HCT116 (cell line): ENCODE results near the gene FGF10. TPM values are rescaled to one million over a fixed set of nuclear protein-coding genes. Genes with fewer than 3 reads are reported as not detected.

Experiments used
- ATAC-seq: fragments of 200-7000 bp; cut with Tn5 transposase; 2 replicates; pipeline ENCODE4 v1.9.1; 2020; ENCODE audit warnings: mild to moderate bottlenecking, moderate library complexity
- BruUV-seq: library from RNA; stranded (reverse); fragments of 400-500 nt; replicated peaks from 2 replicates; lab custom pipeline; 2021; lab: Mats Ljungman, UMichigan
- CTCF ChIA-PET: fragments of 300-600 bp; sonication (Branson Sonifier 250); formaldehyde crosslinking; loops from one replicate; lab custom pipeline; 2021; ENCODE audit warnings: antibody characterized with exemption; lab: Charles Lee
- POLR2A ChIA-PET: fragments of 300-600, 350-600 bp; sonication (Branson Sonifier 250); formaldehyde crosslinking; loops from one replicate; lab custom pipeline; 2021; ENCODE audit warnings: antibody characterized with exemption; lab: Charles Lee
- RAD21 ChIA-PET, 2 experiments: fragments of 300-600 bp; sonication (Branson Sonifier 250); formaldehyde crosslinking; loops; one replicate each; lab custom pipeline; 2023; ENCODE audit warnings: low total read pairs in 2 of 2; ENCODE audit not compliant: uncharacterized antibody in 2 of 2, unreplicated experiment in 2 of 2, low non-redundant PET in 1 of 2; lab: Charles Lee
- DNase-seq: peaks from one replicate; pipeline ENCODE4 v3.0.0-alpha.2; 2010; ENCODE audit warnings: low read depth, low spot score
- H2AFZ ChIP-seq: fragments of 200-600 bp; shearing (Covaris generic), sonication (generic); 2 replicates; pipeline ENCODE4 v1.6.1; 2017; ENCODE audit warnings: low read depth, mixed run types, mixed read lengths, antibody characterized with exemption, low read length; ENCODE audit not compliant: poor library complexity, severe bottlenecking
- H3K27ac ChIP-seq: 2 replicates; pipeline ENCODE4 v1.5.1; 2012; ENCODE audit warnings: low read depth, low read length
- H3K27me3 ChIP-seq: fragments of 200-600 bp; sonication (generic); 2 replicates; pipeline ENCODE4 v1.6.1; 2016; ENCODE audit warnings: mixed run types, low read length, mixed read lengths; ENCODE audit not compliant: insufficient read depth
- H3K36me3 ChIP-seq, 2 experiments: fragments of 200-500 bp in 1 of 2; fragments of 200-600 bp in 1 of 2; sonication (Bioruptor generic) in 1 of 2; sonication (generic) in 1 of 2; 2 replicates each; pipeline versions ENCODE4 v1.5.1 to v1.6.1; 2014 to 2016; ENCODE audit warnings: low read length in 2 of 2, inconsistent platforms in 1 of 2, mixed read lengths in 1 of 2, mixed run types in 1 of 2; ENCODE audit not compliant: insufficient read depth in 2 of 2, control insufficient read depth in 1 of 2
- H3K4me1 ChIP-seq, 2 experiments: fragments of 200-600 bp in 1 of 2; sonication (generic) in 1 of 2; 2 replicates each; pipeline versions ENCODE4 v1.5.1 to v1.6.1; 2012 to 2017; ENCODE audit warnings: low read length in 2 of 2, inconsistent platforms in 1 of 2, mild to moderate bottlenecking in 1 of 2, mixed read lengths in 1 of 2, mixed run types in 1 of 2, moderate library complexity in 1 of 2; ENCODE audit not compliant: insufficient read depth in 2 of 2, control insufficient read depth in 1 of 2
- H3K4me2 ChIP-seq: fragments of 200-600 bp; sonication (generic); 2 replicates; pipeline ENCODE4 v1.6.1; 2017; ENCODE audit warnings: mixed run types, low read length, mixed read lengths
- H3K4me3 ChIP-seq, 2 experiments: fragments of 200-600 bp in 1 of 2; sonication (generic) in 1 of 2; replicated peaks in 1 of 2; 2 replicates each; pipeline ENCODE4 v1.5.1; 2011 to 2016; ENCODE audit warnings: low read length in 2 of 2, control low read depth in 1 of 2, low read depth in 1 of 2, mild to moderate bottlenecking in 1 of 2, mixed read lengths in 1 of 2, mixed run types in 1 of 2
- H3K79me2 ChIP-seq: fragments of 200-600 bp; sonication (generic); 2 replicates; pipeline ENCODE4 v1.6.1; 2017; ENCODE audit warnings: mild to moderate bottlenecking, mixed run types, low read length, moderate library complexity, mixed read lengths; ENCODE audit not compliant: insufficient read depth
- H3K9ac ChIP-seq: fragments of 200-600 bp; sonication (generic); 2 replicates; pipeline ENCODE4 v1.6.1; 2016; ENCODE audit warnings: low read length, mixed read lengths
- H3K9me2 ChIP-seq: fragments of 200-600 bp; sonication (generic), shearing (Covaris generic); 2 replicates; pipeline ENCODE4 v1.6.1; 2017; ENCODE audit warnings: mixed run types, mild to moderate bottlenecking, moderate library complexity; ENCODE audit not compliant: insufficient read depth
- H3K9me3 ChIP-seq, 2 experiments: fragments of 200-500 bp in 1 of 2; fragments of 200-600 bp in 1 of 2; sonication (Bioruptor generic) in 1 of 2; sonication (generic) in 1 of 2; 2 replicates each; pipeline ENCODE4 v1.6.1; 2014 to 2017; ENCODE audit warnings: low read length in 2 of 2, mixed read lengths in 2 of 2, inconsistent platforms in 1 of 2, low read depth in 1 of 2, mild to moderate bottlenecking in 1 of 2, mixed run types in 1 of 2, moderate library complexity in 1 of 2; ENCODE audit not compliant: control insufficient read depth in 1 of 2, insufficient read depth in 1 of 2
- H4K20me1 ChIP-seq: fragments of 200-600 bp; sonication (generic), shearing (Covaris generic); 2 replicates; pipeline ENCODE4 v1.6.1; 2017; ENCODE audit warnings: mixed run types, mild to moderate bottlenecking, moderate library complexity; ENCODE audit not compliant: insufficient read depth
- EZH2 ChIP-seq: fragments of 200-600 bp; sonication (generic); IDR thresholded peaks from 2 replicates; pipeline ENCODE4 v1.6.1; 2017; ENCODE audit warnings: antibody characterized with exemption, mixed run types
- POLR2AphosphoS5 ChIP-seq: IDR thresholded peaks from 2 replicates; pipeline ENCODE4 v1.6.1; 2011; ENCODE audit warnings: mild to moderate bottlenecking, low read depth, low read length, moderate library complexity
- RAD21 ChIP-seq: IDR thresholded peaks from 2 replicates; pipeline ENCODE4 v1.6.1; 2012; ENCODE audit warnings: low read depth, mild to moderate bottlenecking
- REST ChIP-seq: IDR thresholded peaks from 2 replicates; pipeline ENCODE4 v1.6.1; 2012; ENCODE audit warnings: low read depth
- SIN3A ChIP-seq: IDR thresholded peaks from 2 replicates; pipeline ENCODE4 v1.6.1; 2012; ENCODE audit warnings: low read depth
- TCF7L2 ChIP-seq: IDR thresholded peaks from 2 replicates; pipeline ENCODE4 v1.7.0; 2011; ENCODE audit warnings: borderline replicate concordance, inconsistent platforms; ENCODE audit not compliant: insufficient read depth, insufficient read length; ENCODE audit errors: extremely low read depth
- ZFX ChIP-seq: fragments of 450-650 bp; IDR thresholded peaks from 2 replicates; pipeline ENCODE4 v1.6.1; 2017
- intact Hi-C: fragments of 100-400 bp; cut with micrococcal nuclease; formaldehyde crosslinking; loops from 2 replicates; pipeline ENCODE4 v1.10.0; 2022
- total RNA-seq: library from RNA; stranded (reverse); gene quantifications from one replicate; pipeline ENCODE4 v1.2.1, GENCODE V29; 2021; ENCODE audit not compliant: unreplicated experiment
- TF ChIP-seq, protein P1 (sequence below): IDR thresholded peaks from 2 replicates; pipeline ENCODE4 v1.6.1; 2012
- TF ChIP-seq, protein P2 (sequence below), 3 experiments: fragments of 200-600 bp in 1 of 3; sonication (generic) in 1 of 3; IDR thresholded peaks in 2 of 3; conservative IDR thresholded peaks in 1 of 3; 2 replicates each; pipeline ENCODE4 v1.5.1; 2012 to 2017; ENCODE audit warnings: low read depth in 2 of 3, low read length in 2 of 3, antibody characterized with exemption in 1 of 3, borderline replicate concordance in 1 of 3, control low read depth in 1 of 3, mild to moderate bottlenecking in 1 of 3, mixed read lengths in 1 of 3, mixed run types in 1 of 3, moderate library complexity in 1 of 3; ENCODE audit not compliant: insufficient read depth in 1 of 3

FGF10 gene
- total RNA-seq, 1 experiment from 2014 or later = not detected

- intact Hi-C loops = no loop called here
- Histone ChIP-seq H2AFZ (no peak overlapping the region), H3K4me2 (no peak overlapping the region), H3K79me2 (no peaks in the 10 kb centered on the region), H3K9me2 (no peaks in the 10 kb centered on the region), H3K9me3 (no peaks in the 10 kb centered on the region), H3K4me3 (no peak overlapping the region), H3K27me3 (no peaks in the 10 kb centered on the region), H3K27ac (no peak overlapping the region), H3K9ac (no peak overlapping the region), H3K4me1 (no peaks in the 10 kb centered on the region), H3K36me3 (no peaks in the 10 kb centered on the region), H4K20me1 (no peaks in the 10 kb centered on the region)
- ChIA-PET CTCF (interaction anchor here (1.1 kb wide), 1 partner anchor 13 kb away, joined by 4 read pairs; no protein-coding TSS in a partner anchor), POLR2A (no interaction called here), RAD21 (no interaction called here)
- DNase-seq (no peak), ATAC-seq (no peak)
- TF ChIP-seq ZFX (no peak), TCF7L2 (no peak), REST (no peak), POLR2AphosphoS5 (no peak), SIN3A (no peak), EZH2 (no peak), RAD21 (no peak)
- TF ChIP-seq, protein P1, sequence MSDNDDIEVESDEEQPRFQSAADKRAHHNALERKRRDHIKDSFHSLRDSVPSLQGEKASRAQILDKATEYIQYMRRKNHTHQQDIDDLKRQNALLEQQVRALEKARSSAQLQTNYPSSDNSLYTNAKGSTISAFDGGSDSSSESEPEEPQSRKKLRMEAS = no peak
- TF ChIP-seq, protein P2, sequence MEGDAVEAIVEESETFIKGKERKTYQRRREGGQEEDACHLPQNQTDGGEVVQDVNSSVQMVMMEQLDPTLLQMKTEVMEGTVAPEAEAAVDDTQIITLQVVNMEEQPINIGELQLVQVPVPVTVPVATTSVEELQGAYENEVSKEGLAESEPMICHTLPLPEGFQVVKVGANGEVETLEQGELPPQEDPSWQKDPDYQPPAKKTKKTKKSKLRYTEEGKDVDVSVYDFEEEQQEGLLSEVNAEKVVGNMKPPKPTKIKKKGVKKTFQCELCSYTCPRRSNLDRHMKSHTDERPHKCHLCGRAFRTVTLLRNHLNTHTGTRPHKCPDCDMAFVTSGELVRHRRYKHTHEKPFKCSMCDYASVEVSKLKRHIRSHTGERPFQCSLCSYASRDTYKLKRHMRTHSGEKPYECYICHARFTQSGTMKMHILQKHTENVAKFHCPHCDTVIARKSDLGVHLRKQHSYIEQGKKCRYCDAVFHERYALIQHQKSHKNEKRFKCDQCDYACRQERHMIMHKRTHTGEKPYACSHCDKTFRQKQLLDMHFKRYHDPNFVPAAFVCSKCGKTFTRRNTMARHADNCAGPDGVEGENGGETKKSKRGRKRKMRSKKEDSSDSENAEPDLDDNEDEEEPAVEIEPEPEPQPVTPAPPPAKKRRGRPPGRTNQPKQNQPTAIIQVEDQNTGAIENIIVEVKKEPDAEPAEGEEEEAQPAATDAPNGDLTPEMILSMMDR (IDR thresholded peaks at IDR 0.05 in 2 of 3, conservative IDR thresholded peaks at IDR 0.05 in 1 of 3; ENCODE audit: borderline replicate concordance in 1 of 3, insufficient read depth in 1 of 3, low read depth in 2 of 3, low read length in 2 of 3) = no peak
- BruUV-seq = no TSS peak
Measured at GRCh38 chr5:44318883-44319282, 70.3 kb downstream of the FGF10 start.
